Measurements from ENCODE around the gene PACS1.

Gene PACS1

DNA sequence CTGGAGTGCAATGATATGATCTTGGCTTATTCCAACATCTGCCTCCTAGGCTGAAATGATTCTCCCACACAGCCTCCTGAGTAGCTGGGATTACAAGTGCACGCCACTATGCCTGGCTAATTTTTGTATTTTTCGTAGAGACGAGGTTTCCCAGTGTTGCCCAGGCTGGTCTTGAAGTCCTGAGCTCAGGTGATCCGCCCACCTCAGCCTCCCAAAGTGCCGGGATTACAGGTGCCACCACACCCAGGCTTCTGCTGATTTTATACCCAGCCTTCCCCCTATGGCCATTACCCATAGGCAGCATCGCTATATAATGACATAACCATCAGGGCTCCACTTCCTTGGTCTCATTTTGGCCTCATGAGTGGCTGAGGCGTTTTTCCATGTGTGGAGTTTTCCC, 137.7 kb downstream of the PACS1 start:
- no peak for TF ChIP-seq CTCF (conservative IDR thresholded peaks at IDR 0.05; ENCODE audit: low read depth)
- no peak for DNase-seq (ENCODE audit: low spot score)
- POLR2A ChIA-PET (ENCODE audit: low non-redundant PET), result interaction anchor here (0.6 kb wide), 1 partner anchor 201 kb away, joined by 3 read pairs; no protein-coding TSS in a partner anchor
- no peak overlapping the region for H3K27ac ChIP-seq
- CTCF ChIA-PET, result interaction anchor here (0.7 kb wide), 1 partner anchor 14 kb away, joined by 3 read pairs; no protein-coding TSS in a partner anchor

GRCh38 chr11:66211100-66211499, 141.0 kb downstream of the PACS1 start:
- ChIA-PET CTCF (no interaction called here), POLR2A (ENCODE audit: low non-redundant PET) (no interaction called here)
- H3K27ac ChIP-seq, result no peak overlapping the region
- no peak for TF ChIP-seq CTCF (conservative IDR thresholded peaks at IDR 0.05; ENCODE audit: low read depth)
- DNase-seq (ENCODE audit: low spot score), result no peak

- POLR2A ChIA-PET (ENCODE audit: low non-redundant PET), result no interaction called here
- TF ChIP-seq CTCF (conservative IDR thresholded peaks at IDR 0.05; ENCODE audit: low read depth), result no peak
- no peak for DNase-seq (ENCODE audit: low spot score)
- CTCF ChIA-PET, result interaction anchor here (0.6 kb wide), 2 partner anchors 17 to 47 kb away, joined by 3 to 4 read pairs; no protein-coding TSS in a partner anchor
- H3K27ac ChIP-seq, result no peak overlapping the region
Measured at GRCh38 chr11:66216911-66217310, 146.8 kb downstream of the PACS1 start.

DNA sequence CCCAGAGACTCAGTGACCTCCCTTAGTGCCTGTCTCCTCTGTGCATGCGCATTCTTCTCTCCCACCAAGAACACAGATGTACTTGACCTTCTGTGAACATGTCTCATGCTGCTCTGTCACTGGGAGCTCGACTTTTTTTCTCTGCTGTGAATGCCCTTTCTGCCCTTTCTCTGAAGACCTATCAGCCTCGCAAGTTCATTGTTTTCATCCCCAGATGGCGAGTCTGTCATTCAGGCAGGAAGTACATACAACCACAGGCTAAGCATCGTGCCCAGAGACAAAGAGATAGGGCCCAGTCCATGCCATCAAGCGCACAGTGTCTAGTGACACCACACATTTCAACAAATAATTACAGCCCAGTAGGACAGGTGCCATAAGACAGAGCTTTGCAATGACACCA, 148.0 kb downstream of the PACS1 start:
- CTCF ChIA-PET, result interaction anchor here (0.5 to 1.3 kb wide), 2 partner anchors 11 to 13 kb away, joined by 3 to 6 read pairs; no protein-coding TSS in a partner anchor
- no peak overlapping the region for H3K27ac ChIP-seq
- POLR2A ChIA-PET (ENCODE audit: low non-redundant PET), result no interaction called here
- TF ChIP-seq CTCF (conservative IDR thresholded peaks at IDR 0.05; ENCODE audit: low read depth), result no peak
- no peak for DNase-seq (ENCODE audit: low spot score)

- no peak for DNase-seq (ENCODE audit: low spot score)
- ChIA-PET POLR2A (ENCODE audit: low non-redundant PET) (no interaction called here), CTCF (interaction anchor here (1.3 kb wide), 1 partner anchor 12 kb away, joined by 6 read pairs; no protein-coding TSS in a partner anchor)
- no peak overlapping the region for H3K27ac ChIP-seq
- TF ChIP-seq CTCF (conservative IDR thresholded peaks at IDR 0.05; ENCODE audit: low read depth), result no peak
Measured at GRCh38 chr11:66218846-66219620, 149.0 kb downstream of the PACS1 start.

- peak overlapping the region; percentile 38 for H3K27ac ChIP-seq
- ChIA-PET POLR2A (ENCODE audit: low non-redundant PET) (no interaction called here), CTCF (interaction anchor here (0.6 to 1.1 kb wide), 2 partner anchors 151 to 317 kb away, joined by 4 to 5 read pairs; no protein-coding TSS in a partner anchor)
- TF ChIP-seq CTCF (conservative IDR thresholded peaks at IDR 0.05; ENCODE audit: low read depth), result no peak
- DNase-seq (ENCODE audit: low spot score), result no peak
Measured at GRCh38 chr11:66219846-66220565, 149.9 kb downstream of the PACS1 start.
